ENCODE measurements around the gene ZC3H18.

- TF ChIP-seq CTCF (conservative IDR thresholded peaks at IDR 0.05) (no peak), ZFX (IDR thresholded peaks at IDR 0.05) (no peak)
Observed at GRCh38 chr16:88618956-88619667, 48.9 kb downstream of the ZC3H18 start.
